HCT116 (cell line): ENCODE data around the gene ABI3. TPM values are rescaled to one million over a fixed set of nuclear protein-coding genes. Genes with fewer than 3 reads are reported as not detected.

ENCODE experiments used
- ATAC-seq: fragments of 200-7000 bp; cut with Tn5 transposase; 2 replicates; pipeline ENCODE4 v1.9.1; 2020; ENCODE audit warnings: mild to moderate bottlenecking, moderate library complexity
- BruUV-seq: library from RNA; stranded (reverse); fragments of 400-500 nt; replicated peaks from 2 replicates; lab custom pipeline; 2021; lab: Mats Ljungman, UMichigan
- CTCF ChIA-PET: fragments of 300-600 bp; sonication (Branson Sonifier 250); formaldehyde crosslinking; loops from one replicate; lab custom pipeline; 2021; ENCODE audit warnings: antibody characterized with exemption; lab: Charles Lee
- POLR2A ChIA-PET: fragments of 300-600, 350-600 bp; sonication (Branson Sonifier 250); formaldehyde crosslinking; loops from one replicate; lab custom pipeline; 2021; ENCODE audit warnings: antibody characterized with exemption; lab: Charles Lee
- RAD21 ChIA-PET, 2 experiments: fragments of 300-600 bp; sonication (Branson Sonifier 250); formaldehyde crosslinking; loops; one replicate each; lab custom pipeline; 2023; ENCODE audit warnings: low total read pairs in 2 of 2; ENCODE audit not compliant: uncharacterized antibody in 2 of 2, unreplicated experiment in 2 of 2, low non-redundant PET in 1 of 2; lab: Charles Lee
- DNase-seq: peaks from one replicate; pipeline ENCODE4 v3.0.0-alpha.2; 2010; ENCODE audit warnings: low read depth, low spot score
- H2AFZ ChIP-seq: fragments of 200-600 bp; shearing (Covaris generic), sonication (generic); 2 replicates; pipeline ENCODE4 v1.6.1; 2017; ENCODE audit warnings: low read depth, mixed run types, mixed read lengths, antibody characterized with exemption, low read length; ENCODE audit not compliant: poor library complexity, severe bottlenecking
- H3K27ac ChIP-seq: 2 replicates; pipeline ENCODE4 v1.5.1; 2012; ENCODE audit warnings: low read depth, low read length
- H3K27me3 ChIP-seq: fragments of 200-600 bp; sonication (generic); 2 replicates; pipeline ENCODE4 v1.6.1; 2016; ENCODE audit warnings: mixed run types, low read length, mixed read lengths; ENCODE audit not compliant: insufficient read depth
- H3K36me3 ChIP-seq, 2 experiments: fragments of 200-500 bp in 1 of 2; fragments of 200-600 bp in 1 of 2; sonication (Bioruptor generic) in 1 of 2; sonication (generic) in 1 of 2; 2 replicates each; pipeline versions ENCODE4 v1.5.1 to v1.6.1; 2014 to 2016; ENCODE audit warnings: low read length in 2 of 2, inconsistent platforms in 1 of 2, mixed read lengths in 1 of 2, mixed run types in 1 of 2; ENCODE audit not compliant: insufficient read depth in 2 of 2, control insufficient read depth in 1 of 2
- H3K4me1 ChIP-seq, 2 experiments: fragments of 200-600 bp in 1 of 2; sonication (generic) in 1 of 2; 2 replicates each; pipeline versions ENCODE4 v1.5.1 to v1.6.1; 2012 to 2017; ENCODE audit warnings: low read length in 2 of 2, inconsistent platforms in 1 of 2, mild to moderate bottlenecking in 1 of 2, mixed read lengths in 1 of 2, mixed run types in 1 of 2, moderate library complexity in 1 of 2; ENCODE audit not compliant: insufficient read depth in 2 of 2, control insufficient read depth in 1 of 2
- H3K4me2 ChIP-seq: fragments of 200-600 bp; sonication (generic); 2 replicates; pipeline ENCODE4 v1.6.1; 2017; ENCODE audit warnings: mixed run types, low read length, mixed read lengths
- H3K4me3 ChIP-seq, 2 experiments: fragments of 200-600 bp in 1 of 2; sonication (generic) in 1 of 2; replicated peaks in 1 of 2; 2 replicates each; pipeline ENCODE4 v1.5.1; 2011 to 2016; ENCODE audit warnings: low read length in 2 of 2, control low read depth in 1 of 2, low read depth in 1 of 2, mild to moderate bottlenecking in 1 of 2, mixed read lengths in 1 of 2, mixed run types in 1 of 2
- H3K79me2 ChIP-seq: fragments of 200-600 bp; sonication (generic); 2 replicates; pipeline ENCODE4 v1.6.1; 2017; ENCODE audit warnings: mild to moderate bottlenecking, mixed run types, low read length, moderate library complexity, mixed read lengths; ENCODE audit not compliant: insufficient read depth
- H3K9ac ChIP-seq: fragments of 200-600 bp; sonication (generic); 2 replicates; pipeline ENCODE4 v1.6.1; 2016; ENCODE audit warnings: low read length, mixed read lengths
- H3K9me2 ChIP-seq: fragments of 200-600 bp; sonication (generic), shearing (Covaris generic); 2 replicates; pipeline ENCODE4 v1.6.1; 2017; ENCODE audit warnings: mixed run types, mild to moderate bottlenecking, moderate library complexity; ENCODE audit not compliant: insufficient read depth
- H3K9me3 ChIP-seq, 2 experiments: fragments of 200-500 bp in 1 of 2; fragments of 200-600 bp in 1 of 2; sonication (Bioruptor generic) in 1 of 2; sonication (generic) in 1 of 2; 2 replicates each; pipeline ENCODE4 v1.6.1; 2014 to 2017; ENCODE audit warnings: low read length in 2 of 2, mixed read lengths in 2 of 2, inconsistent platforms in 1 of 2, low read depth in 1 of 2, mild to moderate bottlenecking in 1 of 2, mixed run types in 1 of 2, moderate library complexity in 1 of 2; ENCODE audit not compliant: control insufficient read depth in 1 of 2, insufficient read depth in 1 of 2
- H4K20me1 ChIP-seq: fragments of 200-600 bp; sonication (generic), shearing (Covaris generic); 2 replicates; pipeline ENCODE4 v1.6.1; 2017; ENCODE audit warnings: mixed run types, mild to moderate bottlenecking, moderate library complexity; ENCODE audit not compliant: insufficient read depth
- ATF3 ChIP-seq: IDR thresholded peaks from 2 replicates; pipeline ENCODE4 v1.6.1; 2012
- JUND ChIP-seq: IDR thresholded peaks from 2 replicates; pipeline ENCODE4 v1.6.1; 2012
- RAD21 ChIP-seq: IDR thresholded peaks from 2 replicates; pipeline ENCODE4 v1.6.1; 2012; ENCODE audit warnings: low read depth, mild to moderate bottlenecking
- SRF ChIP-seq: IDR thresholded peaks from 2 replicates; pipeline ENCODE4 v1.6.1; 2012; ENCODE audit warnings: low read depth
- TCF7L2 ChIP-seq: IDR thresholded peaks from 2 replicates; pipeline ENCODE4 v1.7.0; 2011; ENCODE audit warnings: borderline replicate concordance, inconsistent platforms; ENCODE audit not compliant: insufficient read depth, insufficient read length; ENCODE audit errors: extremely low read depth
- ZBTB33 ChIP-seq: IDR thresholded peaks from 2 replicates; pipeline ENCODE4 v1.6.1; 2011; ENCODE audit warnings: mild to moderate bottlenecking, low read length, moderate library complexity; ENCODE audit not compliant: insufficient replicate concordance; ENCODE audit errors: extremely low read depth
- ZNF274 ChIP-seq: fragments of 200-500 bp; sonication (Bioruptor generic); IDR thresholded peaks from 2 replicates; pipeline ENCODE4 v1.6.1; 2014; ENCODE audit warnings: mild to moderate bottlenecking, low read depth, low read length, inconsistent platforms
- intact Hi-C: fragments of 100-400 bp; cut with micrococcal nuclease; formaldehyde crosslinking; loops from 2 replicates; pipeline ENCODE4 v1.10.0; 2022
- total RNA-seq: library from RNA; stranded (reverse); gene quantifications from one replicate; pipeline ENCODE4 v1.2.1, GENCODE V29; 2021; ENCODE audit not compliant: unreplicated experiment
- TF ChIP-seq, protein P1 (sequence below): IDR thresholded peaks from 2 replicates; pipeline ENCODE4 v1.6.1; 2012

ABI3 gene
- total RNA-seq, 1 experiment from 2014 or later: 0.12 TPM

- Histone ChIP-seq H3K27me3 (no peaks in the 10 kb centered on the region), H3K9me2 (no peaks in the 10 kb centered on the region), H4K20me1 (no peaks in the 10 kb centered on the region), H3K79me2 (no peaks in the 10 kb centered on the region), H3K36me3 (no peaks in the 10 kb centered on the region), H3K4me2 (no peak overlapping the region), H3K9me3 (no peaks in the 10 kb centered on the region), H3K4me1 (peaks cover 15 to 25% of the 10 kb centered on the region in 2 experiments), H3K9ac (no peak overlapping the region), H2AFZ (no peak overlapping the region), H3K4me3 (no peak overlapping the region), H3K27ac (no peak overlapping the region)
- no TSS peak for BruUV-seq
- ATAC-seq: no peak
- TF ChIP-seq JUND (no peak), ATF3 (no peak), ZNF274 (no peak), SRF (no peak), TCF7L2 (no peak), RAD21 (no peak), ZBTB33 (no peak)
- TF ChIP-seq, protein P1, sequence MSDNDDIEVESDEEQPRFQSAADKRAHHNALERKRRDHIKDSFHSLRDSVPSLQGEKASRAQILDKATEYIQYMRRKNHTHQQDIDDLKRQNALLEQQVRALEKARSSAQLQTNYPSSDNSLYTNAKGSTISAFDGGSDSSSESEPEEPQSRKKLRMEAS: no peak
- ChIA-PET RAD21 (no interaction called here), CTCF (interaction anchor here (0.9 kb wide), 1 partner anchor 32 kb away, joined by 5 read pairs; no protein-coding TSS in a partner anchor), POLR2A (no interaction called here)
- intact Hi-C loops: no loop called here
- DNase-seq: no peak
Observed at GRCh38 chr17:49258394-49258793, 47.9 kb downstream of the ABI3 start.
